Epithelial cell of proximal tubule (primary cell): ENCODE measurements around the gene GFRA1. TPM values are rescaled to one million over a fixed set of nuclear protein-coding genes. Genes with fewer than 3 reads are reported as not detected.

Experiments used
- DNase-seq: peaks from one replicate; pipeline ENCODE4 v3.0.0-alpha.2; 2011; ENCODE audit warnings: low read depth
- H3K4me3 ChIP-seq: 2 replicates; pipeline ENCODE4 v1.5.1; 2011; ENCODE audit warnings: low read depth, mild to moderate bottlenecking, low read length
- CTCF ChIP-seq: conservative IDR thresholded peaks from 2 replicates; pipeline ENCODE4 v1.5.1; 2012; ENCODE audit warnings: low read depth, mild to moderate bottlenecking, low read length
- total RNA-seq: library from RNA; depleted of rRNA; stranded (reverse); fragments of >200 nt; gene quantifications from 2 replicates; pipeline ENCODE4 v1.2.3, GENCODE V29; 2015

GFRA1 gene
- total RNA-seq, 1 donor from 2014 or later = 10.6 TPM

GRCh38 chr10:116306847-116307246 lies 33.8 kb upstream of the GFRA1 start:
- DNase-seq = no peak

GRCh38 chr10:116304923-116305322 lies 31.9 kb upstream of the GFRA1 start:
- H3K4me3 ChIP-seq = no peak overlapping the region
- no peak for DNase-seq
- TF ChIP-seq CTCF = no peak

More at GRCh38 chr10:116306847-116307246, 33.8 kb upstream of the GFRA1 start:
- H3K4me3 ChIP-seq = no peak overlapping the region
- no peak for TF ChIP-seq CTCF

- TF ChIP-seq CTCF = no peak
- no peak for DNase-seq
- H3K4me3 ChIP-seq = no peak overlapping the region
Observed at GRCh38 chr10:116300542-116300941, 27.5 kb upstream of the GFRA1 start.

GRCh38 chr10:116298586-116298985 lies 25.6 kb upstream of the GFRA1 start:
- no peak for DNase-seq
- TF ChIP-seq CTCF = no peak
- no peak overlapping the region for H3K4me3 ChIP-seq

GRCh38 chr10:116296291-116296721 lies 23.3 kb upstream of the GFRA1 start:
- DNase-seq = no peak
- no peak overlapping the region for H3K4me3 ChIP-seq
- TF ChIP-seq CTCF = no peak

- no peak for TF ChIP-seq CTCF
- no peak for DNase-seq
- H3K4me3 ChIP-seq = no peak overlapping the region
Observed at GRCh38 chr10:116292493-116292892, 19.5 kb upstream of the GFRA1 start.

- no peak overlapping the region for H3K4me3 ChIP-seq
- no peak for TF ChIP-seq CTCF
- DNase-seq = no peak
Observed at GRCh38 chr10:116289652-116290051, 16.6 kb upstream of the GFRA1 start.
